Aorta (tissue), 5 donors: ENCODE results near the gene RASSF4. TPM values are rescaled to one million over a fixed set of nuclear protein-coding genes. Genes with fewer than 3 reads are reported as not detected.
A peak's percentile ranks its signal among the peaks of the same experiment; 100 is the strongest.

ENCODE experiments used
- ATAC-seq: fragments of 200-7000 bp; cut with Tn5 transposase; one replicate; pipeline ENCODE4 v1.9.1; 2022; ENCODE audit warnings: moderate library complexity; ENCODE audit not compliant: low FRiP score
- DNase-seq, 2 donors: peaks; one replicate each; pipeline ENCODE4 v3.0.0-alpha.2; 2020
- H3K27ac ChIP-seq, 2 donors: one replicate each; pipeline ENCODE4 v1.5.1; 2013; ENCODE audit warnings: low read length in 2 of 2, mild to moderate bottlenecking in 2 of 2, moderate library complexity in 2 of 2, control low read depth in 1 of 2, inconsistent platforms in 1 of 2, low read depth in 1 of 2
- H3K27me3 ChIP-seq, 2 donors: one replicate each; pipeline ENCODE4 v1.6.1; 2013; ENCODE audit warnings: control low read depth in 1 of 2, low read length in 1 of 2, mild to moderate bottlenecking in 1 of 2, moderate library complexity in 1 of 2; ENCODE audit not compliant: insufficient read depth in 2 of 2, control insufficient read depth in 1 of 2
- H3K36me3 ChIP-seq, 2 donors: one replicate each; pipeline ENCODE4 v1.6.1; 2013; ENCODE audit warnings: control low read depth in 1 of 2, low read length in 1 of 2, mild to moderate bottlenecking in 1 of 2; ENCODE audit not compliant: insufficient read depth in 2 of 2, control insufficient read depth in 1 of 2
- H3K4me1 ChIP-seq, 2 donors: one replicate each; pipeline ENCODE4 v1.6.1; 2013; ENCODE audit warnings: low read length in 2 of 2, control low read depth in 1 of 2, mild to moderate bottlenecking in 1 of 2, moderate library complexity in 1 of 2; ENCODE audit not compliant: insufficient read depth in 2 of 2, control insufficient read depth in 1 of 2
- H3K4me3 ChIP-seq, 2 donors: one replicate each; pipeline ENCODE4 v1.5.1; 2013; ENCODE audit warnings: low read length in 2 of 2, control low read depth in 1 of 2, mild to moderate bottlenecking in 1 of 2
- H3K9me3 ChIP-seq: one replicate; pipeline ENCODE4 v1.6.1; 2013; ENCODE audit warnings: mild to moderate bottlenecking, low read length; ENCODE audit not compliant: control insufficient read depth
- WGBS, 2 donors: extraction: QIAGEN DNeasy Blood & Tissue Kit; methylation state at CpG; one replicate each; pipeline ENCODE4 v1.1.7; 2013; 5-methylcytosine and 5-hydroxymethylcytosine counted together
- intact Hi-C, 2 donors: fragments of 100-400 bp; cut with DNase I; formaldehyde crosslinking; loops; one replicate each; pipeline versions ENCODE4 v1.14.2 to v1.15.0; 2022
- polyA plus RNA-seq, 2 donors: library from polyadenylated mRNA; stranded (reverse); fragments of 200-250 nt; gene quantifications; one replicate each; pipeline ENCODE4 v1.2.3, GENCODE V29; 2013
- total RNA-seq, 2 donors: library from RNA; stranded (reverse); fragmentation: NEBNext Ultra II Directional; extraction: Animal tissue kit (Norgen Biotek cat#: 25700); gene quantifications; one replicate each; pipeline ENCODE4 v1.2.1, GENCODE V29; 2021
- donor health status: healthy with polysubstance abuse.
- donor health status: Bipolar disorder and iron deficiency.
- donor health status: DM: no; HTN: no; CAD: no.
- donor health status: DM: no; HTN: no; CAD: no.
- donor health status: DM: yes; HTN: yes; CAD: no.

The RASSF4 gene
- total and polyA plus RNA-seq, 4 donors, result 13.5 to 82.1 (median 29.3) TPM

DNA sequence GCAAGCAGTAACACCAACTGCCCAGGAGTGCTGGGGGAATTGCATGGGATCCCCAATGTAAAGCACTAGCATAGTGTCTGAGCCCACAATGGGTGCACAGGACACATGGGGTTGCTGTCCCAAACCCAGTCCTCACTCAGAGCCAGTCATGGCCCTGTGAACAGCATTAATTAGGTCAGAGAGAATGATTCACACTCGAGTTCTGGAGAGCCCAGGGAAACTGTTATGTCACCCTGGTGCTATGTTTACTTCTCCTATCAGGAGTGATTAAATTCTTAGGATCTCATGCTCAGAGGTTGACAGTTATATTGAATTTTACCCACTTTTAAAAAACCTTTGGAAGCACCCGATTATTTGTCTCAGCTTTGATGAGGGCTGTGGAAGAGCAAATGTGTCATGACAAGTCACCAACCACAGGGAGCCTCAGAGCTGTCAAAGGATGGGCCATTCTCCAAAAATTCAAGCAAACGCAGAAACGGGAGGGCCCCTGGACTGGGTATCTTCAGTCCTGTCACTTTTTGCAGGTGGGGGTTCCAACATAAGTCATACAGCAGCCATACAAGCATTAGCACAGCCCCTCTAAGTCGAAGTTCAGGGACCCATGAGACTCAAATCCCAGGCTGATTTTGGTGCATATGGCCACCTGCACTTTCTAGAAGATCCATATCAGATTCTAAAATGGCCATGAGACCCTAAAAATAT, 1.3 kb upstream of the RASSF4 start:
- ATAC-seq (no peak), DNase-seq (no peak)
- Histone ChIP-seq H3K36me3 (peaks cover 0 to 2% of the 10 kb centered on the region in 2 donors), H3K27ac (no peak overlapping the region), H3K9me3 (no peaks in the 10 kb centered on the region), H3K27me3 (no peaks in the 10 kb centered on the region), H3K4me1 (peaks cover 0 to 7% of the 10 kb centered on the region in 2 donors), H3K4me3 (peak overlapping the region; percentile 35 to 63)
- intact Hi-C loops, result loop anchor here in 1 of 2 donors (2.0 kb wide), 1 partner anchor 42 kb away; the partner anchor contains the start of gene ZNF22
- WGBS, 2 donors, result 4 to 8% methylated on average over 5 of the region's 5 CpGs

- ATAC-seq (no peak), DNase-seq (no peak)
- Histone ChIP-seq H3K27me3 (no peaks in the 10 kb centered on the region), H3K27ac (peak overlapping the region; percentile 47 to 71), H3K4me3 (peak overlapping the region; percentile 35 to 63), H3K9me3 (no peaks in the 10 kb centered on the region), H3K4me1 (peaks cover 0 to 7% of the 10 kb centered on the region in 2 donors), H3K36me3 (peaks cover 0 to 2% of the 10 kb centered on the region in 2 donors)
- intact Hi-C loops, result loop anchor here in 1 of 2 donors (2.0 kb wide), 1 partner anchor 42 kb away; the partner anchor contains the start of gene ZNF22
- 1 to 2% methylated on average over 6 of the region's 6 CpGs for WGBS, 2 donors
Observed at GRCh38 chr10:44958898-44959246, 730 bp upstream of the RASSF4 start.

DNA sequence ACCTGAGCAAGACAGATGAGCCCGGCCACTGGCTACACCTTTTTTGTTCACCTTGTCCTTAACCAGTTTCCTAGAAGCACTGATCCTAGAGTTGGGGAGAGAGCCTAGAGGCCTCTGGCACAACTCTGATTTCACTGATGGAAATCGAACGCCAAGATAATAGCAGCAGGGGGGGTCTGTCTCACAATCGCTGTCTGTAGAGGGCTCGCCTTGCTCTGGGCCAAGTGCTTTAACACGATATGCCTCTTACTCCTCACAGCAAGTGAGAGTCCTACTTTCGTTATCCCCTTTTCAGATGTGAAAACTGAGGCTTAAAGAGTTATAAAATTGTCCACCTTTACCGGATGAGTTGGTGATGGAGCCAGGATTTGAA, 472 bp downstream of the RASSF4 start:
- H3K27me3 ChIP-seq, result no peaks in the 10 kb centered on the region
- intact Hi-C loops, result no loop called here
- peak overlapping the region; percentile 63 to 83 for H3K4me3 ChIP-seq
- H3K9me3 ChIP-seq, result no peaks in the 10 kb centered on the region
- peak overlapping the region in 1 of 2 donors; percentile 66 for H3K27ac ChIP-seq
- H3K4me1 ChIP-seq, result peaks cover 0 to 7% of the 10 kb centered on the region in 2 donors
- no peak for ATAC-seq
- DNase-seq, result no peak
- 11% methylated on average over 8 of the region's 8 CpGs for WGBS, 2 donors
- peaks cover 0 to 2% of the 10 kb centered on the region in 2 donors for H3K36me3 ChIP-seq

GRCh38 chr10:44960482-44961229, 1.1 kb downstream of the RASSF4 start:
- H3K36me3 ChIP-seq, result peaks cover 0 to 2% of the 10 kb centered on the region in 2 donors
- 22 to 25% methylated on average over 7 of the region's 7 CpGs for WGBS, 2 donors
- no peaks in the 10 kb centered on the region for H3K9me3 ChIP-seq
- peak overlapping the region; percentile 63 to 83 for H3K4me3 ChIP-seq
- intact Hi-C loops, result no loop called here
- ATAC-seq, result no peak
- DNase-seq, result peak in 1 of 2 donors; percentile 54
- H3K27ac ChIP-seq, result no peak overlapping the region
- peaks cover 0 to 7% of the 10 kb centered on the region in 2 donors for H3K4me1 ChIP-seq
- H3K27me3 ChIP-seq, result no peaks in the 10 kb centered on the region

DNA sequence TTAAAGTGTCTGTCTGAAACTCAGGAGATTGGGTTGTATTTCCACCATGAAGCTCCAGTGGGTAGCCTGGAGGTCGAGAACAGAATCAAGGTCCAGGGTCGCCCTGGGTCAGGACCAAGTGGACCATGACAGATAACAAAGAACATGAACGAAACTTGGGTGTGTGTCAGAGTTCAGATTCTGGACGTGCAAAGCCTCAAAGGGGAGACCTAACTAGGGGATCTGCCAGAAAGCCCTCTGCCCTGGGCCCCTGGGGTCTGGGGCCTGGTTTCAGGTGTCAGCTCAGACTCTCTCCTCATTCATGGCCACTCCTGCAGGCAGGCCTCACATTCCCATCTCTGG, 1.6 kb downstream of the RASSF4 start:
- intact Hi-C loops, result no loop called here
- no peaks in the 10 kb centered on the region for H3K27me3 ChIP-seq
- H3K27ac ChIP-seq, result no peak overlapping the region
- peaks cover 0 to 7% of the 10 kb centered on the region in 2 donors for H3K4me1 ChIP-seq
- ATAC-seq (no peak), DNase-seq (no peak)
- no peak overlapping the region for H3K4me3 ChIP-seq
- H3K9me3 ChIP-seq, result no peaks in the 10 kb centered on the region
- peaks cover 0 to 2% of the 10 kb centered on the region in 2 donors for H3K36me3 ChIP-seq
- WGBS, 2 donors, result 44 to 52% methylated on average over 4 of the region's 4 CpGs

DNA sequence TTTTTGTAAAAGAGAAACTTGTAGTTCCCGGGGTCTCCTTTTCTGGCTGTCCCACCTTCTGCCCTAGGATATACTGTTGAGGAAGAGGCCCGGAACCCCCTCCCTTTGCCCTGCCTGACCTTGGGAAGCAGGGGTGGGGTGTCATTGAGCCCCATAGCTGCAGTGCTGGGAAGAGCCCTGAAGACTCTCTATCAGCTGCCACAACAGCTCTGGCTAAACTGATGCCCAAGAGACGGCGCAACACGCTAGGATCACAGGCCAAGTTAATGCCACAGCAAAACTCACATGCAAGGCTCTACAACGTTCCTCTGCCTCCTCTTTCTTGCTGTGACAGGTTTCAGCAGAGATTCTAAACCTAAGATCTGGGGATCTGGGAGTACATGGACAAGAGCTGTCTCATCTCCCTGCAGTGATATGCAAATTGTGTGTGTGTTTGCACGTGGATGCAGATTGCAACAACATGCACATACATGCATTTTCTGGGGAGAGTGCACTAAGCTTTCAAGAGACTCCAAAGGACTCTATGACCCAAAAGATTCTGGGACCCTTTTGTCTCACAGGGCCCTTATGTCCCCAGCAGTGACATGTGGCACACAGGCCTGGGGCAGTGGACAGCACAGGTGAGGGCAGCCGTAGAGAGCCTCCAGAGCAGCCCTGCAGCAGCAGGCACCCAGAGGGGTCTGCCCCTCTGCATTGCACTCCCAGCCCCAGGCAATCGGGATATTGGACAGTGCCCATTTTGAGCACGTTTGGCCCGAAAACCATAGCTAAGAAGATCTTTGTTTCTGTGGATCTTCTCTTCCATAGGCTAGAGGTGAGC, 2.5 kb downstream of the RASSF4 start:
- no peak for DNase-seq
- Histone ChIP-seq H3K4me1 (peaks cover 0 to 7% of the 10 kb centered on the region in 2 donors), H3K36me3 (no peaks in the 10 kb centered on the region), H3K27me3 (no peaks in the 10 kb centered on the region), H3K4me3 (no peak overlapping the region), H3K27ac (no peak overlapping the region), H3K9me3 (no peaks in the 10 kb centered on the region)
- no peak for ATAC-seq
- intact Hi-C loops, result no loop called here
- 70 to 71% methylated on average over 11 of the region's 11 CpGs for WGBS, 2 donors

DNA sequence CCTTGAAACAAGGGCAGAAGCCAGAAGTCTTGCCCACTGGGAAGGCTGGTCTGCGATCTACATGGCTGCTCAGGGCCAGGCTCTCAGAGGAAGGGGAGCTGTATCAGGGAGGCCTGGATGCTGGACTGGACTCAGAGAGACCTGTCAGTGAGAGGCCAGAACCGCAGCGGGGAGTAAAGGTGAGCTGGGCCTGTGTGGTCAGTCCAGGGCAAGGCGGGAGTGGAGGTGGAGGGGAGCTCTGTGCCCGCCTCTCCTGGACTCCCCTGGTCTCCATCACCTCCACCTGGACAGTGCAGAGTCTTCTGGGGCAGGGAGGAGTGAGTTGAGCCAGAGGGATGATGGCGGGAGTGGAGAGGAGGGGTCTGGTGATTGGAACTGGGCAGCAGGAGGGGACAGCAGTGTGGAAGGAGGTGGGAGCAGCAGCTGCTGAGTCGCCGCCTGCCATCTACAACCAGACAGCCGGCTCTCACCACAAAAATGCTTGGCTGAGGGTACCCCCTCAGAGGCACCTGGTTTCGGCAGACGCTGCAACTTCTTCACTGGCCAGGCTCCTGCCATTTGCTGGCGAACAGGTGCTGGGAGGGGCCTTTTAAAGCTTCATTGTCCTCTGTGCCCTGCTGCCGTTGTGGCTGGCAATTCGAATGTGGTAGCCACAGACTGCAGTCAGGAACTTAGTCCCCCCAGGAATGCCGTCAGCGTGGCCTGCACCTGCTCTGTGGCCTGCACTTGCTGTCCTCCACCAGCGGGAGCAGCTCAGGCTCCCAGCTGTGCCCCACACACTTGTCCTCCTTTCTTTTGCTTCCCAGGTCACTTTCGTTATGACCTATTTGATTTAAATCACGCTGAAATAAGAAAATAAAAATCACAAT, 3.5 kb downstream of the RASSF4 start:
- intact Hi-C loops, result no loop called here
- Histone ChIP-seq H3K9me3 (no peaks in the 10 kb centered on the region), H3K27ac (peak overlapping the region in 1 of 2 donors; percentile 4), H3K4me3 (no peak overlapping the region), H3K4me1 (peaks cover 0 to 3% of the 10 kb centered on the region in 2 donors), H3K27me3 (no peaks in the 10 kb centered on the region), H3K36me3 (no peaks in the 10 kb centered on the region)
- DNase-seq (peak in 1 of 2 donors; percentile 60), ATAC-seq (no peak)
- WGBS, 2 donors, result 78 to 83% methylated on average over 19 of the region's 19 CpGs
